GM19468 (cell line): ENCODE results near the gene TMEM132E.

Experiments
- ATAC-seq: cut with Tn5 transposase; IDR thresholded peaks from one replicate; pipeline ENCODE4 v1.9.1; 2021; ENCODE audit warnings: mild to moderate bottlenecking, moderate library complexity, moderate number of reproducible peaks; ENCODE audit not compliant: unreplicated experiment; ENCODE audit errors: extremely low read depth

Gene TMEM132E

GRCh38 chr17:34628879-34629278 is 49.5 kb downstream of the TMEM132E start:
- ATAC-seq: no peak

GRCh38 chr17:34633351-34633750 is 54.0 kb downstream of the TMEM132E start:
- no peak for ATAC-seq

- ATAC-seq: no peak
Observed at GRCh38 chr17:34633760-34634159, 54.4 kb downstream of the TMEM132E start.

GRCh38 chr17:34634551-34635160 is 55.3 kb downstream of the TMEM132E start:
- no peak for ATAC-seq

- ATAC-seq: no peak
Observed at GRCh38 chr17:34635876-34636275, 56.5 kb downstream of the TMEM132E start.

GRCh38 chr17:34637041-34637547 is 57.7 kb downstream of the TMEM132E start:
- ATAC-seq: no peak

- no peak for ATAC-seq
Observed at GRCh38 chr17:34637548-34638525, 58.5 kb downstream of the TMEM132E start.

GRCh38 chr17:34638526-34639260 is 59.3 kb downstream of the TMEM132E start:
- ATAC-seq: no peak

GRCh38 chr17:34639706-34640425 is 60.5 kb downstream of the TMEM132E start:
- ATAC-seq: no peak

GRCh38 chr17:34641368-34641767 is 62.0 kb downstream of the TMEM132E start:
- no peak for ATAC-seq

GRCh38 chr17:34644941-34645550 is 65.7 kb downstream of the TMEM132E start:
- ATAC-seq: no peak

GRCh38 chr17:34645594-34645993 is 66.2 kb downstream of the TMEM132E start:
- ATAC-seq: no peak

- no peak for ATAC-seq
Observed at GRCh38 chr17:34647511-34647910, 68.1 kb downstream of the TMEM132E start.

GRCh38 chr17:34650051-34650750 is 70.8 kb downstream of the TMEM132E start:
- ATAC-seq: no peak

- no peak for ATAC-seq
Observed at GRCh38 chr17:34651402-34651811, 72.0 kb downstream of the TMEM132E start.

- no peak for ATAC-seq
Observed at GRCh38 chr17:34652021-34652555, 72.7 kb downstream of the TMEM132E start.

GRCh38 chr17:34653511-34653910 is 74.1 kb downstream of the TMEM132E start:
- no peak for ATAC-seq

GRCh38 chr17:34654276-34654880 is 75.0 kb downstream of the TMEM132E start:
- ATAC-seq: no peak
